NOMO-1 (cell line): Measurements from ENCODE around the gene MRPS14.
"Not testable (repeated sequence)": the region's sequence is repeated elsewhere in the genome, so short reads cannot be mapped to it uniquely, and the experiment has no call there.

Experiments used
- DNase-seq, 2 experiments: peaks; one replicate each; lab custom pipeline; 2025; ENCODE audit not compliant: unreplicated experiment in 2 of 2; lab: John Stamatoyannopoulos, UW

Gene MRPS14

GRCh38 chr1:175024773-175025172 is 1.5 kb upstream of the MRPS14 start:
- no peak for DNase-seq

GRCh38 chr1:175023922-175024242 is 657 bp upstream of the MRPS14 start:
- DNase-seq, result not testable (repeated sequence)

GRCh38 chr1:175019524-175019923 is 3.7 kb downstream of the MRPS14 start:
- no peak for DNase-seq

- DNase-seq, result no peak
Observed at GRCh38 chr1:175015243-175015642, 8.0 kb downstream of the MRPS14 start.

GRCh38 chr1:175013445-175013844 is 9.8 kb downstream of the MRPS14 start:
- no peak for DNase-seq

GRCh38 chr1:175009532-175009931 is 13.7 kb downstream of the MRPS14 start:
- DNase-seq, result no peak

GRCh38 chr1:175005085-175005783 is 18.0 kb downstream of the MRPS14 start:
- DNase-seq, result no peak

GRCh38 chr1:175003521-175003920 is 19.7 kb downstream of the MRPS14 start:
- DNase-seq, result no peak

- DNase-seq, result no peak
Observed at GRCh38 chr1:175002910-175003517, 20.2 kb downstream of the MRPS14 start.

- DNase-seq, result no peak
Observed at GRCh38 chr1:175000697-175001187, 22.5 kb downstream of the MRPS14 start.

- peak; percentile 16 to 32 for DNase-seq
Observed at GRCh38 chr1:174999936-175000696, 23.1 kb downstream of the MRPS14 start, which contains the start of gene CACYBP. TSS of gene CACYBP (plus strand) at chr1:174999947. CDS start at chr1:175000181, 234 bp downstream.

- peak; percentile 96 to 97 for DNase-seq
Observed at GRCh38 chr1:174999216-174999935, 23.8 kb downstream of the MRPS14 start.

GRCh38 chr1:174998569-174999215 is 24.5 kb downstream of the MRPS14 start:
- peak; percentile 44 to 78 for DNase-seq

GRCh38 chr1:174997041-174997440 is 26.2 kb downstream of the MRPS14 start:
- DNase-seq, result no peak

- DNase-seq, result peak in 1 of 2 experiments; percentile 10
Observed at GRCh38 chr1:174996476-174996875, 26.7 kb downstream of the MRPS14 start.

- DNase-seq, result no peak
Observed at GRCh38 chr1:174995916-174996315, 27.3 kb downstream of the MRPS14 start.

GRCh38 chr1:174995121-174995520 is 28.1 kb downstream of the MRPS14 start:
- no peak for DNase-seq

GRCh38 chr1:174991473-174991872 is 31.8 kb downstream of the MRPS14 start:
- DNase-seq, result no peak

GRCh38 chr1:174990382-174990999 is 32.7 kb downstream of the MRPS14 start:
- peak in 1 of 2 experiments; percentile 64 for DNase-seq
